PFSK-1 (cell line): ENCODE measurements around the gene HMGN4.
A peak's percentile ranks its signal among the peaks of the same experiment; 100 is the strongest.

ENCODE experiments used
- FOXP2 ChIP-seq: optimal IDR thresholded peaks from 2 replicates; pipeline ENCODE3; 2011; ENCODE audit warnings: borderline replicate concordance, control low read depth, inconsistent platforms; ENCODE audit not compliant: insufficient read depth; ENCODE audit errors: extremely low read length, extremely low read depth
- POLR2AphosphoS5 ChIP-seq: IDR thresholded peaks from 2 replicates; pipeline ENCODE4 v1.6.1; 2012; ENCODE audit warnings: low read depth, mild to moderate bottlenecking, control low read depth, low read length, moderate library complexity
- SIN3A ChIP-seq: IDR thresholded peaks from 2 replicates; pipeline ENCODE4 v1.6.1; 2012; ENCODE audit warnings: mild to moderate bottlenecking, low read length, moderate library complexity, borderline replicate concordance; ENCODE audit not compliant: insufficient read depth
- TAF1 ChIP-seq: IDR thresholded peaks from 2 replicates; pipeline ENCODE4 v1.6.1; 2012; ENCODE audit warnings: low read length, control low read depth, borderline replicate concordance; ENCODE audit not compliant: insufficient read depth
- TF ChIP-seq, protein P1 (sequence below), 2 experiments: IDR thresholded peaks; 2 replicates each; pipeline versions ENCODE4 v1.6.1 to v1.8.0; 2011 to 2012; ENCODE audit warnings: low read depth in 2 of 2, low read length in 2 of 2, control low read depth in 1 of 2, inconsistent platforms in 1 of 2, mild to moderate bottlenecking in 1 of 2, moderate library complexity in 1 of 2; ENCODE audit not compliant: insufficient read depth in 1 of 2

HMGN4 gene

DNA sequence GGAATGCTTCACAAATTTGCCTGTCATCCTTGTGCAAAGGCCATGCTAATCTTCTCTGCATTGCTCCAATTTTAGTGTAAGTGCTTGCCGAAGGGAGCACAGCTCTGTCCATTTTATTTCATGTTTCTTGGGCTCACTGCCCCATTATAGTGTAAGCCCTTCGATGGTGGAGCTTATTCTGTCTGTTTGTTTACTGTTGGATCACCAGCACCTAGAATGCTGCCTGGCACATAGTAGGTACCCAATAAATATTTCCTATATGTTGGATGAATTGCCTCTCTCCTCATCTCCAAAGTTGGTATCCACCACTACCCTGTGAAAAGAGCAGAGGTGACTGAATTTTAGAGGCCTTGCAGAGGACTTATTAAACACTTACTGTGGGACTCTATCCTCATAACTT is 18.8 kb upstream of the HMGN4 start:
- no peak for TF ChIP-seq POLR2AphosphoS5
- no peak for TF ChIP-seq SIN3A
- no peak for TF ChIP-seq FOXP2
- no peak for TF ChIP-seq TAF1
- TF ChIP-seq, protein P1, sequence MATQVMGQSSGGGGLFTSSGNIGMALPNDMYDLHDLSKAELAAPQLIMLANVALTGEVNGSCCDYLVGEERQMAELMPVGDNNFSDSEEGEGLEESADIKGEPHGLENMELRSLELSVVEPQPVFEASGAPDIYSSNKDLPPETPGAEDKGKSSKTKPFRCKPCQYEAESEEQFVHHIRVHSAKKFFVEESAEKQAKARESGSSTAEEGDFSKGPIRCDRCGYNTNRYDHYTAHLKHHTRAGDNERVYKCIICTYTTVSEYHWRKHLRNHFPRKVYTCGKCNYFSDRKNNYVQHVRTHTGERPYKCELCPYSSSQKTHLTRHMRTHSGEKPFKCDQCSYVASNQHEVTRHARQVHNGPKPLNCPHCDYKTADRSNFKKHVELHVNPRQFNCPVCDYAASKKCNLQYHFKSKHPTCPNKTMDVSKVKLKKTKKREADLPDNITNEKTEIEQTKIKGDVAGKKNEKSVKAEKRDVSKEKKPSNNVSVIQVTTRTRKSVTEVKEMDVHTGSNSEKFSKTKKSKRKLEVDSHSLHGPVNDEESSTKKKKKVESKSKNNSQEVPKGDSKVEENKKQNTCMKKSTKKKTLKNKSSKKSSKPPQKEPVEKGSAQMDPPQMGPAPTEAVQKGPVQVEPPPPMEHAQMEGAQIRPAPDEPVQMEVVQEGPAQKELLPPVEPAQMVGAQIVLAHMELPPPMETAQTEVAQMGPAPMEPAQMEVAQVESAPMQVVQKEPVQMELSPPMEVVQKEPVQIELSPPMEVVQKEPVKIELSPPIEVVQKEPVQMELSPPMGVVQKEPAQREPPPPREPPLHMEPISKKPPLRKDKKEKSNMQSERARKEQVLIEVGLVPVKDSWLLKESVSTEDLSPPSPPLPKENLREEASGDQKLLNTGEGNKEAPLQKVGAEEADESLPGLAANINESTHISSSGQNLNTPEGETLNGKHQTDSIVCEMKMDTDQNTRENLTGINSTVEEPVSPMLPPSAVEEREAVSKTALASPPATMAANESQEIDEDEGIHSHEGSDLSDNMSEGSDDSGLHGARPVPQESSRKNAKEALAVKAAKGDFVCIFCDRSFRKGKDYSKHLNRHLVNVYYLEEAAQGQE (IDR thresholded peaks at IDR 0.05; ENCODE audit: insufficient read depth in 1 of 2, low read depth in 2 of 2, low read length in 2 of 2): no peak

DNA sequence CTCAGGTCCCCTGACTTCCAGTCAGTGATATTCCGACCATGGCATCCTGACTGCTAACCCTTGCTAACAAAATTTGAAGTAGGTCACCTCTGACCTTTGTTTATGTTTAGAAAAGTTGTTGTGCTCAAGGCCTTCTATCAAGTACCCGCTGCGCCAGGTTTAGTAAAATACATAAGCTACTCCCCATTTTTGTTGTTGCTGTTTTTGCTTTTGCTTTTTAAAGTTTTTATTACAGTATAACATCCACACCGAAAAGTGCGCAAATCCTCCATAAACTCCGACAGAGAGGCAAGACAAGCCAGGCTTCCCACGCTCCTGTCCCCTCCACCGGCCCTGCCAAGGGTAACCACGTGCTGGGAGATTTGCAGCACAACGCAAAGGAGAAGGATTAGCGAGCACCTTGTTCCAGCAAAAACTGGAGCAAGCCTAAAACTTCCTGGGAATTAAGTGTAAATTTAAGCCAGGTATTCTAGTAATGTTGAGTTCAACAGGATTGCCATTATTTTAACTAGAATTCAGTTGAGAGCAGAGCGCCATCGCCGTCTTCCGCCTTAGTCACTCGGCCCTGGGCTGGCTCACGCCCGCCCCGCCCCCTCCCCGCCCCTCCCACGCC is 17.8 kb upstream of the HMGN4 start:
- TF ChIP-seq, protein P1 (IDR thresholded peaks at IDR 0.05; ENCODE audit: insufficient read depth in 1 of 2, low read depth in 2 of 2, low read length in 2 of 2): no peak
- peak; percentile 15; the same call in 1 of the 2 replicates for TF ChIP-seq POLR2AphosphoS5
- TF ChIP-seq TAF1: peak; percentile 41; the same call in 1 of the 2 replicates
- no peak for TF ChIP-seq SIN3A
- no peak for TF ChIP-seq FOXP2

DNA sequence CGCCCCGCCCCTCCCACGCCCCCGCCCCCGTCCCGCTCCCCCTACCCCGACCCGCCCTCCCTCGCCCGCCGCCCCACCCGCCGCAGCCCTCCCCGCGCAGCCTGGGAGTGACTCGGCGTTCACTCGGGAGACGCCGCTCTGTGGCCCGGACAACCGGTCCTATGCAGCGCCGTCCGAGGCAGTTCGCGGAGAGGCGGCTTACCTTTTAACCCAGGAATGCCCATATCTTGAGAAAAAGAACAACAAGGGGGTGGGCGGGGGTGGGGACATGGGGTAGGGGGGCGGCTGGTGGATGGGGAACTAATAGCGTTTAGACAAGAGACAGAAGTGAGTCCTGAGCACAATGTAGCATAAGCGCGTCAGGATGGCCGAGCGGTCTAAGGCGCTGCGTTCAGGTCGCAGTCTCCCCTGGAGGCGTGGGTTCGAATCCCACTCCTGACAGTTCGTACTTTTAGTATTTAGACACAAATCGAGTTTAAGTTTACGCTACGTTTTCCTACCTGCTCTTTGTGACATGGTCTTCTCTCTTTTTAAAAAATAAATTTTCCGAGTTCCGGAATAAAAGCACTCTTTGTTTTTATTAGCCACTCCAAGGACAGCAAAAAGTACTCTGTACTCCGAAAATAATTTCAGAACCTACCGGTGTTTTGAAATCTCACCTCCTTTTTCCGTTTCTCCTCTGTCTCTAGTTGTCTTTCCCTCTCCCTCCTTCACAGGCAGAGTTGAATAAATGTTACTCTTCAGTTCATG is 17.1 kb upstream of the HMGN4 start:
- TF ChIP-seq FOXP2 (peak; percentile 48), TAF1 (0 out of 2 replicates have a peak, but pooled peaks have one; percentile 64), POLR2AphosphoS5 (peak; percentile 76), SIN3A (peak; percentile 67; the same call in 1 of the 2 replicates)
- TF ChIP-seq, protein P1 (IDR thresholded peaks at IDR 0.05; ENCODE audit: insufficient read depth in 1 of 2, low read depth in 2 of 2, low read length in 2 of 2): peak in 1 of 2 experiments; percentile 42; a peak in 1 of 4 replicates

DNA sequence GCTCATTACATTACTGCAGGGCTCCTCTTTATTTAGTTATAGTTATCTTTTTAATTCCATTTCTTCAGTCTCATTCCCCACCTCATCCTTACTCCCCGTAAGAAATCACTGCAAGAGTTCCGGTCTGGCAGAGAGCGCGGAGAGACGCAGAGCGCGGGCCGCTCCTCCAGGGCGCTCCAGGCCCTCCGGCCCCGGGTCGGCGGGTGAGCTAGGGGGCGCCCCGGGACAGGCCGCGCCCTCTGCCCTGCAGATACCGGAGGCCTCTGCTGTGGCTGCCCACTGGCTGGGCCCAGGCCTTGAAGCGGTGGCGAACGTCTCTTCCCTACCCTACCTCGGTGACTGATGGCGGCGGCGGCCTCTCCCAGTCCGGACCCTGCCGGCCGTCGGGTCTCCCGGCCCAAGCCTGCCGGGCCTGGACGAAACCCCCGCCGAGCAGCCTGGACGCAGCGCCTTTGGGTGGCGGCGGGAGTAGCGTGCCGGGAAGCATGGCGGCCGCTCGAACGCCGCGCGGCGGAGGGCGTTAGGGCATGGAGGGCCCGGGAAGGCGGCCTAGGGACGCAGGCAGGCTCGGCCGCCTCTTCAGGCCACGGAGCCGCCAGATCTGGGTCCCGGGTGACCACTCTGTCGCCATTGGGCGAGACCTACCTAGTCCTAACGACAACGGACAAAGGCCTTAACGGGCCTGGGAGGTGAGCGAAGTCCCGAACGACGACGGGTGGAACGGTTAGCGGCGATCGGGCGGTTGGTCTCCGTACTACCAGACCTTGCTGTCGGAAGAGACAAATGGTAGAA is 16.4 kb upstream of the HMGN4 start:
- TF ChIP-seq, protein P1 (IDR thresholded peaks at IDR 0.05; ENCODE audit: insufficient read depth in 1 of 2, low read depth in 2 of 2, low read length in 2 of 2): peak in 1 of 2 experiments; percentile 50; a peak in 1 of 4 replicates
- TF ChIP-seq POLR2AphosphoS5 (peak; percentile 37; the same call in 1 of the 2 replicates), TAF1 (peak; percentile 57; the same call in 1 of the 2 replicates), FOXP2 (no peak)
